ENCODE data around the gene DPP9. TPM values are rescaled to one million over a fixed set of nuclear protein-coding genes. Genes with fewer than 3 reads are reported as not detected.

The DPP9 gene
- polyA plus RNA-seq, 2 of the 4 experiments (the other 2 are of a cell fraction): 10.1 to 53.5 TPM

GRCh38 chr19:4686700-4687099 is 36.9 kb downstream of the DPP9 start:
- no peak overlapping the region for H3K4me3 ChIP-seq
- no peaks in the 10 kb centered on the region for H3K4me1 ChIP-seq
- DNase-seq (ENCODE audit: low read depth in 1 of 2, low spot score in 1 of 2): no peak
- H3K9me3 ChIP-seq: no peaks in the 10 kb centered on the region
- 94% methylated on average over 8 of the region's 10 CpGs for WGBS (ENCODE audit: missing lambda C conversion rate)
- no peak overlapping the region for H3K4me2 ChIP-seq
- no peak for ATAC-seq
- no peak overlapping the region for H3K27ac ChIP-seq
- CTCF ChIA-PET: no interaction called here
- POLR2A ChIA-PET: no interaction called here
- TF ChIP-seq RFX5 (IDR thresholded peaks at IDR 0.05) (no peak), CBX8 (IDR thresholded peaks at IDR 0.05) (no peak), EHF (CRISPR knock-in tag; IDR thresholded peaks at IDR 0.05) (no peak), PHF8 (IDR thresholded peaks at IDR 0.05; ENCODE audit: borderline replicate concordance, low read depth) (no peak), MAZ (IDR thresholded peaks at IDR 0.05; ENCODE audit: borderline replicate concordance, low read depth, low read length) (no peak), ELK1 (IDR thresholded peaks at IDR 0.05; ENCODE audit: low read depth, low read length) (no peak), POLR2AphosphoS2 (conservative IDR thresholded peaks at IDR 0.05; ENCODE audit: low read length) (no peak), HDAC2 (IDR thresholded peaks at IDR 0.05) (no peak), ESRRA (IDR thresholded peaks at IDR 0.05; ENCODE audit: borderline replicate concordance, low read length) (no peak)
- TF ChIP-seq, protein P1, sequence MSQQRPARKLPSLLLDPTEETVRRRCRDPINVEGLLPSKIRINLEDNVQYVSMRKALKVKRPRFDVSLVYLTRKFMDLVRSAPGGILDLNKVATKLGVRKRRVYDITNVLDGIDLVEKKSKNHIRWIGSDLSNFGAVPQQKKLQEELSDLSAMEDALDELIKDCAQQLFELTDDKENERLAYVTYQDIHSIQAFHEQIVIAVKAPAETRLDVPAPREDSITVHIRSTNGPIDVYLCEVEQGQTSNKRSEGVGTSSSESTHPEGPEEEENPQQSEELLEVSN (IDR thresholded peaks at IDR 0.05; ENCODE audit: borderline replicate concordance, low read depth): no peak
- no peak for FAIRE-seq

DNA sequence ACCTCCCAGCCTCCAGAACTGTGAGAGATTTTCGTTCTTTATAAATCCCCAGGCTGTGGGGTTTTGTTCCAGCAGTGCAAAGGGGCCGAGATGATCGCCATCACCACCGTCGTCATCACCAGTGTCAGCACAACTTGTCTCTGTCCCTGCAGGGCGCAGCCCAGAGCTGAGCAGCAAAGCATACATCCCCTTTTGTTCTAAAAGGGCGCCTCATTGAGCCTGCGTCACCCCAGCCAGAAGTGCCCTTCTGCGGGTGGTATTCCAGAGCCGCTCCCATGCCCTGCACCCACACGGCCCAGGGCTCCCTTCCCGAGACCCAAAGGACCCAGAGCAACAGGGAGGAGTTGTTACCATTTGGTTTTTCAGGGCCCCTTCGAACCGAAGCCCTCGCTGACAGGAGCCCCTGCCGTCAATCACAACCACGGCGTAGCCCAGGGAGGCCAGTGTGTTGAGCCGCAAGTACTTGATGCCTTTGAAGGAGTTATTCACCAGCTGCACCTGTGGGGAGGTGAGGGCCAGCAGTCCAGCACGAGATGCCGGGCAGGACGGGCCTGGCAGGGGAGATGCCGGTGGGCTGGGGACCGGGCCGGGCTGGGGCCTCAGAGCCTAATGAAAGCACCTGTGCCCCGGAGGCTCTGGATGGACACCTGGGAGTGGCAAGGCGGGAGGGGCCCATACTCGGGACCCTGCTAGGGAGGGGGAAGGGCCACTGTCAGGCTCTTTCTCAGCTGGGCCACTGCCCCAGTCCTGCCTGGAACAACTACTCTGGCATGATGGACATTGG is 39.1 kb downstream of the DPP9 start:
- POLR2A ChIA-PET: no interaction called here
- 95% methylated on average over 14 of the region's 28 CpGs for WGBS (ENCODE audit: missing lambda C conversion rate)

GRCh38 chr19:4682417-4683200 is 41.0 kb downstream of the DPP9 start:
- no peak overlapping the region for H3K4me2 ChIP-seq
- ChIA-PET POLR2A (no interaction called here), CTCF (no interaction called here)
- DNase-seq (ENCODE audit: low read depth in 1 of 2, low spot score in 1 of 2) (no peak), ATAC-seq (no peak), FAIRE-seq (no peak)
- no peaks in the 10 kb centered on the region for H3K4me1 ChIP-seq
- H3K27ac ChIP-seq: no peak overlapping the region
- whole genome bisulfite sequencing (ENCODE audit: missing lambda C conversion rate): over 99% methylated on average over 22 of the region's 45 CpGs
- TF ChIP-seq MAZ (IDR thresholded peaks at IDR 0.05; ENCODE audit: borderline replicate concordance, low read depth, low read length) (no peak), FOSB (CRISPR knock-in tag; IDR thresholded peaks at IDR 0.05) (no peak), NR3C1 (IDR thresholded peaks at IDR 0.05) (no peak), HEYL (CRISPR knock-in tag; IDR thresholded peaks at IDR 0.05) (no peak), PHF8 (IDR thresholded peaks at IDR 0.05; ENCODE audit: borderline replicate concordance, low read depth) (no peak), FOSL2 (IDR thresholded peaks at IDR 0.05) (no peak), FOSL2 (CRISPR knock-in tag; IDR thresholded peaks at IDR 0.05) (no peak), BHLHE40 (IDR thresholded peaks at IDR 0.05; ENCODE audit: low read depth, low read length) (no peak), RNF2 (IDR thresholded peaks at IDR 0.05; ENCODE audit: borderline replicate concordance, low read depth) (no peak), MAFK (IDR thresholded peaks at IDR 0.05; ENCODE audit: partially characterized antibody) (no peak), JUNB (IDR thresholded peaks at IDR 0.05) (no peak), ELK1 (IDR thresholded peaks at IDR 0.05; ENCODE audit: low read depth, low read length) (no peak)
- TF ChIP-seq, protein P2, sequence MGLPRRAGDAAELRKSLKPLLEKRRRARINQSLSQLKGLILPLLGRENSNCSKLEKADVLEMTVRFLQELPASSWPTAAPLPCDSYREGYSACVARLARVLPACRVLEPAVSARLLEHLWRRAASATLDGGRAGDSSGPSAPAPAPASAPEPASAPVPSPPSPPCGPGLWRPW (IDR thresholded peaks at IDR 0.05): no peak
- TF ChIP-seq, protein P3, sequence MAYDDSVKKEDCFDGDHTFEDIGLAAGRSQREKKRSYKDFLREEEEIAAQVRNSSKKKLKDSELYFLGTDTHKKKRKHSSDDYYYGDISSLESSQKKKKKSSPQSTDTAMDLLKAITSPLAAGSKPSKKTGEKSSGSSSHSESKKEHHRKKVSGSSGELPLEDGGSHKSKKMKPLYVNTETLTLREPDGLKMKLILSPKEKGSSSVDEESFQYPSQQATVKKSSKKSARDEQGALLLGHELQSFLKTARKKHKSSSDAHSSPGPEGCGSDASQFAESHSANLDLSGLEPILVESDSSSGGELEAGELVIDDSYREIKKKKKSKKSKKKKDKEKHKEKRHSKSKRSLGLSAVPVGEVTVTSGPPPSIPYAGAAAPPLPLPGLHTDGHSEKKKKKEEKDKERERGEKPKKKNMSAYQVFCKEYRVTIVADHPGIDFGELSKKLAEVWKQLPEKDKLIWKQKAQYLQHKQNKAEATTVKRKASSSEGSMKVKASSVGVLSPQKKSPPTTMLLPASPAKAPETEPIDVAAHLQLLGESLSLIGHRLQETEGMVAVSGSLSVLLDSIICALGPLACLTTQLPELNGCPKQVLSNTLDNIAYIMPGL (CRISPR knock-in tag; IDR thresholded peaks at IDR 0.05; ENCODE audit: borderline replicate concordance): no peak
- no peaks in the 10 kb centered on the region for H3K9me3 ChIP-seq
- no peak overlapping the region for H3K4me3 ChIP-seq

More for the DNA sequence above, 39.1 kb downstream of the DPP9 start:
- Histone ChIP-seq H3K4me3 (no peak overlapping the region), H3K4me2 (no peak overlapping the region), H3K9me3 (no peaks in the 10 kb centered on the region), H3K27ac (no peak overlapping the region), H3K4me1 (no peaks in the 10 kb centered on the region)
- no peak for DNase-seq (ENCODE audit: low read depth in 1 of 2, low spot score in 1 of 2)
- FAIRE-seq: no peak
- ATAC-seq: no peak
- TF ChIP-seq HOXB5 (CRISPR knock-in tag; IDR thresholded peaks at IDR 0.05): no peak
- no peak for TF ChIP-seq ZNF302 (CRISPR knock-in tag; IDR thresholded peaks at IDR 0.05)
- TF ChIP-seq JUN (IDR thresholded peaks at IDR 0.05): no peak
- TF ChIP-seq ESRRA (IDR thresholded peaks at IDR 0.05; ENCODE audit: borderline replicate concordance, low read length): no peak
- TF ChIP-seq HEYL (CRISPR knock-in tag; IDR thresholded peaks at IDR 0.05): no peak
- TF ChIP-seq TP53 (CRISPR knock-in tag; IDR thresholded peaks at IDR 0.05): no peak
- no peak for TF ChIP-seq USF2 (IDR thresholded peaks at IDR 0.05)
- no peak for TF ChIP-seq HDAC2 (IDR thresholded peaks at IDR 0.05)
- no peak for TF ChIP-seq SREBF2 (IDR thresholded peaks at IDR 0.05)
- no peak for TF ChIP-seq MAFK (IDR thresholded peaks at IDR 0.05; ENCODE audit: partially characterized antibody)
- TF ChIP-seq TFCP2L1 (CRISPR knock-in tag; IDR thresholded peaks at IDR 0.05): no peak
- CTCF ChIA-PET: no interaction called here

Measured in A549 (cell line).